Vagina (tissue), 2 donors: ENCODE data around the gene CACNG5.

ENCODE experiments used
- POLR2A ChIP-seq, 2 donors: fragments of 450-650 bp; IDR thresholded peaks; one replicate each; pipeline ENCODE4 v1.6.1; 2017; ENCODE audit warnings: antibody characterized with exemption in 2 of 2, mild to moderate bottlenecking in 2 of 2, moderate library complexity in 2 of 2
- TF ChIP-seq, protein P1 (sequence below), 3 experiments: fragments of 450-650 bp in 2 of 3; fragments of 200-600 bp in 1 of 3; sonication (generic) in 1 of 3; IDR thresholded peaks; one replicate each; pipeline ENCODE4 v1.5.1; 2017 to 2019; ENCODE audit warnings: antibody characterized with exemption in 3 of 3, mild to moderate bottlenecking in 2 of 3, moderate library complexity in 2 of 3

DNA sequence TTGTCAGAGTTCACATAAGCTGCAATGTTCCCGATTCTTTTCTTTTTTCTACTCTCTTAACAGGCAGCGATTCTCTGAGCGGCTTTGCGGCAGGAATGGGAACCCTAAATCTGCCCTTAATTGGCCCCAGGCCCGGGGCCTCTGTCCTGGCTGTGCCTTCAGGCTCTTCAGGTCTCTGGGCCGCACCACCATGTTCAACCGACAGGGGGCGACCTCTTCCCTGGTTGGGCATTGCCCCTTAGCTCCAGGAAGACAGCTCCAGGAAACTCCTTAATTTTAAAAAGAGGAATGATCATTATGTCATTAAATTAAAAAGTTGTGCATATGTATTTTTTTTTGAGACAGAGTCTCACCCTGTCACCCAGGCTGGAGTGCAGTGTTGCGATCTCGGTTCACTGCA lies 20.3 kb downstream of the CACNG5 start:
- TF ChIP-seq, protein P1, sequence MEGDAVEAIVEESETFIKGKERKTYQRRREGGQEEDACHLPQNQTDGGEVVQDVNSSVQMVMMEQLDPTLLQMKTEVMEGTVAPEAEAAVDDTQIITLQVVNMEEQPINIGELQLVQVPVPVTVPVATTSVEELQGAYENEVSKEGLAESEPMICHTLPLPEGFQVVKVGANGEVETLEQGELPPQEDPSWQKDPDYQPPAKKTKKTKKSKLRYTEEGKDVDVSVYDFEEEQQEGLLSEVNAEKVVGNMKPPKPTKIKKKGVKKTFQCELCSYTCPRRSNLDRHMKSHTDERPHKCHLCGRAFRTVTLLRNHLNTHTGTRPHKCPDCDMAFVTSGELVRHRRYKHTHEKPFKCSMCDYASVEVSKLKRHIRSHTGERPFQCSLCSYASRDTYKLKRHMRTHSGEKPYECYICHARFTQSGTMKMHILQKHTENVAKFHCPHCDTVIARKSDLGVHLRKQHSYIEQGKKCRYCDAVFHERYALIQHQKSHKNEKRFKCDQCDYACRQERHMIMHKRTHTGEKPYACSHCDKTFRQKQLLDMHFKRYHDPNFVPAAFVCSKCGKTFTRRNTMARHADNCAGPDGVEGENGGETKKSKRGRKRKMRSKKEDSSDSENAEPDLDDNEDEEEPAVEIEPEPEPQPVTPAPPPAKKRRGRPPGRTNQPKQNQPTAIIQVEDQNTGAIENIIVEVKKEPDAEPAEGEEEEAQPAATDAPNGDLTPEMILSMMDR (IDR thresholded peaks at IDR 0.05), result no peak
- no peak for TF ChIP-seq POLR2A (IDR thresholded peaks at IDR 0.05)
